Stimulated activated CD4-positive, alpha-beta T cell treated with anti-CD3 and anti-CD28 coated beads, TNF-alpha, amount 100 ng/mL, for 48 hours (primary cell): ENCODE results near the gene ANKLE2.

Source experiments
- DNase-seq, 3 donors: peaks; one replicate each; pipeline ENCODE4 v3.0.0-alpha.2; 2020; ENCODE audit warnings: low read depth in 3 of 3

The ANKLE2 gene

DNA sequence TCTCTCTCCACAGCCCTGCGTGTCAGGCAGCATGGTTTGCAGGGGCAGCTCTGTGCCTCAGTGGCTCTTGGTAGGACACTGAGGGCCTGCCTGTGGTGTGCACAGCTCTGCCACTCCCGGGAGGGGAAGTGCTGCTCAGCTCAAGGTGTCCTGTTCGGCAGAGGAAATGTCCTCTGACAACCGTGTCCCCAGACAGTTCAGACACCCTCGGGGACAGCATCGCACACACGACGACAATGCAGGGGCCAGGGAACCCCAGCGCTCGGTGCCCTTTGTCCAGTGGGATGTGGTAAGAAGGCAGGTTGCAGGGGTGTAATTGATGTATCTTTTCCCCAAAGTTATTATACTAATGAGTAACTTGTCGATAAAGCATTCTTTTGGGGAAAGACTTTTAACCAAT lies 14.2 kb downstream of the ANKLE2 start:
- no peak for DNase-seq

DNA sequence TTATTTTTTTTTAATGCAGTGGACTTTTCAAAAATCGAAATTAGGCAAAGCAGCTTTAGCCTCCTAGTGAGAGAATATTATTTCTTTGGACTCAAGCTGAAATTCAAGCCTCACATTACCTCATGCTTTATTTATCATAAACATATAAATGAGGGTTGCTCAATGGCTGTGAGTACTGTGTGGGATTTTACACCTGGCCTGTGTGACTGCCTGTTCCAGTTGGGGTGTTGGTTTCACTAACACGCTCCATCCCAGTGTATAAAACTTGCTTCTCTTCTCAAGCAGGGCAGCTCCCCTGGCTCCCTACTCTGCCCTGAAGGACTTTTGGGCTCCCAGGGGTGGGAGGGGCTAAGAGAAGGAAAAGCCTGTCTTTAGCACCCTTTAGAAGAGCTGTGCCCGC lies 15.0 kb downstream of the ANKLE2 start:
- no peak for DNase-seq

DNA sequence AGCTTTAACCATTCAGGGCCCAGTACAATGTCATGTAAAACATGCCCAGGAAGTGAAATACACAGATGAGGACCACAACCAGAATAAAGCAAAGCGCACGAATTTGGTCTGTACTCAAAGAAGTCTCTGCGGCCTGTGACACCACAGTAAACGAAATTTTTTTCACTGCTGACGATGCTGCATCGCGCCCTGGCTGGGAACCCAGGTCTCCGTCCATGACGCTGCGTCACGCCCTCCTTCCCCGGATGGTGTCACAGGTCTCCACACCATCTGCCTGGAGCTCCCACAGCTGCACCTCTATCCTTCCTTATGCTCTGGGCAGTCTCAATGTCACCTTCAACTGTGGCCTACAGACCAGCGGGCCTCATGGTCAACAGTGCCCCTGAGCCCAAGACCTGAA lies 17.8 kb downstream of the ANKLE2 start:
- DNase-seq, result no peak

DNA sequence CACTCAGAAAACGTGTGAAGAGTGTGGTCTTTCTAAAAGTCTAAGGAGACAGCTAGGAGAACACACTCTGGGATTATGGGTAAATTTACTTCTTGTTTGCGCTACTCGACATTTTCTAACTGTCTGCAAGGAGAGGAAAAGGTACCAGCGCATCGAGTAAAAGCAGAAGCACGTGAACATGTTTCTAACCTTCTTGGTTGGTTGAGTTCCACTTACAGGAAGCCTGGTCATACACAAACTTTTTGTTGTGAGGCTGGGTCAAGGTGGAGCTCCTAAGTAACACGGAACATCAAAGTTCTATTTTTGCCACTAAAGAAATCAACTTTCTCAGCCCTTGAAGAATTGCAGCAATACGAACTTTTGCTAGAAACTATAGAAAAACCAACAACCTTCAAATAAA lies 20.0 kb downstream of the ANKLE2 start:
- DNase-seq, result no peak

DNA sequence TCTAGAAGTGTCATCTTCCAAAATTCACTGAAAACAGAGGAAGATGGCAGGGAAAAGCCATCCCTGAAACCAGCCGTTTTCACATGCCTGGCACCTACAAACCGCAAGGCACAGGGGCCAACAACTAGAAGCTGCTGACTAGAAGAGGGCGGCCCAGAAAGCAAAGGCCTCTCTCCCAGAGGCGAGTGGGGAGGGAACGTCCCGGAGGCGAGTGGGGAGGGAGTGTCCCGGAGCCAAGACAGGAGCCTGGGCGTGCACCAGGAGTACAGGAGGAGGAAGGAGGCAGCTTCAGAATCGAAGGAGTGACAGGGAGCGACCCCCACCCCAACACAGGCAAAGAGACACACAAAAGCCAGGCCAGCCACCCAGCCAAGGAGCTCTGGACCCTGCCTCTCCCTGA lies 21.0 kb downstream of the ANKLE2 start:
- DNase-seq, result no peak

DNA sequence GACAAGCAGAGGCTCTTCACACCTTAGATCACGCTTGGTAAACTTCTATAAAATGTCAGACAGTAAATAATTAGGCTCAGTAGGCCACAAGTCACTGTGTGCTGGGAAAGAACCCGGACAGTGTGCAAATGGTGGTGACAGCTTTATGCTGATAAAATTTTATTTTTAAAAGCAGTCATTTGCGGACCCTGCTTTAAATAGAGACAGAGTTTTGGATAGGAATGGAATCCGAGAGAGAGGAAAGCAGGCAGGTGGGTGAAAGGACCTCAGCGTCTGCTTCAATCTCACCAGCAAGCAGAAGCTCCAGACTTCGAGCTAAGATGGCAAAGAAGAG lies 21.4 kb downstream of the ANKLE2 start:
- no peak for DNase-seq

DNA sequence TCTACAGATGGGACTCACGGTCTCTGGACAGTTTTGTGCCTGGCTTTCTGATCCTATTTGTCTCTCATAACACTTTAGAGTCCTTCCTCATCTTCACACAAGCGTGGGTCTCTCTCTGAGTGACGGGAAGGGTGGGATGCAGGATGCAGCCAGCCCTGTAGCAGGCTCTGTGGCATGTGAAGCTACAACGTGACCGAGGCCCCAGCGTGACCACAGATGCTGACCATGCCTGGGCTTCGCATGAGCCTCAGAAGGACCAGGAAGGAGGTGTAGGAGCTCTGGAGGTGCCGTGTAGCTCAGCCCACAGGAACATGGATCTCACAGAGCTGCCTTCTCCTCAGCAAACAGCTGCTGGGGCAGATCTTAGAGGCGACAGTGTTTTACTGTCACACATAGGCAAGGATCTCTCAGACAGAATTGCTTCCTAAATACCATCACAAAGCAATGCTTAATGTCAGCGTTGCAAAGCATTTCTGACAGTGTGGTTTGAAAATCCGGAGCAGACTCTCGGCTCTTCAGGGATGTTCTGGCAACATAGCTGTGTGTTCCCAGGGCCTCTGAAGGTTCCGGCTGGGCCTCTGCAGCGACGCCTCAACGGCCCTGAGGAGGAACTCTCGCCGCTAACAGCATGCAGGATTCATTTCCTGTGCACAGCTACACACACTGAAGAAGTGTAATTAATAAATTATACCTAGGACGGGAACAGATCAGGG lies 21.9 kb downstream of the ANKLE2 start:
- DNase-seq, result no peak

DNA sequence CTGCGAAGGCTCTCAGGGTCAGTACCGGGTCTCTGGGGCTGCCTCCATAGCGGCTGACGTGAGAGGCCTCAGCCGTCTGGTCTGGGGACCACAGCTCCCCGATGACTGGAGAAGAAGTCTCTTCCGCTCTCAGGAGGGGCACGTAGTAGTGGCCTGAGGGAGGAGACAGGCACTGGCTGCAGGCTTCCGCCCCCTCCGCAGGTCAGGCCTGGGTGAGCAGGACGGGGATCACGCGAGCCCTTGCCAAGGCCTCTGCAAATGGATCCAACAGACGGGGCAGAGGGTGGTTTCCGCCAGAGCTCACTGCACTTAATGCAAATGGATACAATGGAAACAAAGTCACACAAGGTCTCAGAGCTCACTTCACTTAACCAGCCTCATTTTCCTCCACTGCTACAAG lies 24.7 kb downstream of the ANKLE2 start:
- DNase-seq, result no peak

DNA sequence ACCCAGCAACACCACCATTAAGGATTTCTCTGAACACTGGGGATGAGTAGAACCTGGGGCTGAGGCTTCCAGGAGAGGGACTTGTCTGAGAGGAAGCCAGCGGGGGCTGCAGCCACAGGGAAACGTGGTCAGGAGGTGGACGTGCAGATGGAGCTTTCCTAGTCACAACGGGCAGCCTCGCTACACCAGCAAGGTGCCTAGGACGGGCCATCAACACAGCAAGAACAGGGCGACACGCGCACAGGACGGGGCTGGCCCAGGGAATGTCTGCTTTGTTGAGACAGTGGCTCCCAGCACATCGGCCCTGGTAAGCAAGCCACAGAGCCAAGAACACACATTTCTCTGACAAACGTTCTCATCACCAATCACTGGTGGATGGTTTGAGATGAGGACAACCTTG lies 25.3 kb downstream of the ANKLE2 start:
- DNase-seq, result no peak

DNA sequence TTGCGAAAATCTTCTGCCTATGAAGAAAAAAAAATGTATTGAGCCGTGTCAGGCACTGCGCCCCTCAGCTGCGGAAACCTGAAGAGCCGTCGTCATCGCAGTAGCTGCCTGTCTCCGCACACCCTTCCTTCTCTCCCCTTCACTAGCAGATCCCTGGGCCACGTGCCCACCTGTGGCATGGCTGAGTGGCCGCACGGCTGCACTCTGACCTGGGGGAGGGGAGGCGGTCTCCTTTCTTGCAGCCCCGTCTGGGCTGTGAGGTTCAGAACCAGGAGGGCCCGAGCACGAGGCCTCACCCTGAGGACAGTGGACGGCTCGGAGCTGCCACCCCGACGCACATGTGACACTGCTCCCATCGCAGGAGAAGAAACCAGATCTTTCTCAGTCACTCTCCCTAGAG lies 26.1 kb downstream of the ANKLE2 start:
- DNase-seq, result no peak

DNA sequence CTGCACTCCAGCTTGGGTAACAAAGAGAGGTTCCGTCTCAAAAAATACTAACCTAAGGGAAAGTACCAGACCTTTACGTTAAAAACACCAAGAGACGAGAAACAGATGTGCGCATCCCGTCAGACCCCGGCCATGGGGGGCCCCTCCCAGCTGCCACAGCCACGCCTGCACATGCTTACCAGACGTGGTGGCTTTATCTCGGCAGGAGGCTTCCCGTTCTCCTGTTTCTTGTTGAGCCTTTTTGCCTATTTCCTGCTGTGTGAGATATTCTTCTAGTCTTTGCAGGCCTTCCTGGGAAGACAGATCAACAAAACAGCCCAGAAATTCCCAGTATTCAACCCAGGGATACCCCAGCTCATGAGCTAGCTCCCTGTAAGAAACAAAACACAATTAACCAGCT lies 27.4 kb downstream of the ANKLE2 start:
- DNase-seq, result no peak

DNA sequence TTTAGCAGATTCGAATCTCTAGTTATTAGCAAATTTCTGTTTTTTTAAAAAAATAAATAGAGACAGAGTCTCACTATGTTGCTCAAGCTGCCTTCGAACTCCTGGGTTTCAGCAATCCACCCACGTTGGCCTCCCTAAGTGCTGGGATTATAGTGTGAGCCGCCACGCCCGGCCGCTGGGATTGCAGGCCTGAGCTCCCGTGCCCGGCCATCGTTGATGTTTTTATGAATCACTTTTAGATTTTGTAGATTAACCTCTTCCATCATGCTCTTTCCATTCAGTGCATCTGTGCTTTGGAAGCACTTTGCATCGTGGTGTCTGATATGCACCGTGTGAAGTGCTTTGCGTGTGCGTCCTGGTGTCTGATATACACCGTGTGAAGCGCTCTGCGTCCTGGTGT lies 30.1 kb downstream of the ANKLE2 start:
- DNase-seq, result no peak

DNA sequence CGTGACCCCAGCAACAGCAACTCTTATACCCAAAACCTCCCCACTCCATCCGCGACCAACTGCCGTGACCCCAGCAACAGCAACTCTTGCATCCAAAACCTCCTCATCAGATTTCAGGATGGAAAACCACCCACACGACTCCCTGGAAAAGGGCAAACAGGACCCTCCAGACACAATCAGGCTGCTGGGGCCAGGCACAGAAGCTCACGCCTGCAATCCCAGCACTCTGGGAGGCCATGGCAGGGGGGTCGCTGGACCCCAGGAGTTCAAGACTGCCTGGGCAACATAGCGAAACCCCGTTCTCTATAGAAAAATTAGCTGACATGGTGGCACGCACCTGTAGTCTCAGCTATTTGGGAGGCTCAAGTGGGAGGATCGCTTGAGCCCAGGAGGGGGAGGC lies 31.3 kb downstream of the ANKLE2 start:
- DNase-seq, result no peak

DNA sequence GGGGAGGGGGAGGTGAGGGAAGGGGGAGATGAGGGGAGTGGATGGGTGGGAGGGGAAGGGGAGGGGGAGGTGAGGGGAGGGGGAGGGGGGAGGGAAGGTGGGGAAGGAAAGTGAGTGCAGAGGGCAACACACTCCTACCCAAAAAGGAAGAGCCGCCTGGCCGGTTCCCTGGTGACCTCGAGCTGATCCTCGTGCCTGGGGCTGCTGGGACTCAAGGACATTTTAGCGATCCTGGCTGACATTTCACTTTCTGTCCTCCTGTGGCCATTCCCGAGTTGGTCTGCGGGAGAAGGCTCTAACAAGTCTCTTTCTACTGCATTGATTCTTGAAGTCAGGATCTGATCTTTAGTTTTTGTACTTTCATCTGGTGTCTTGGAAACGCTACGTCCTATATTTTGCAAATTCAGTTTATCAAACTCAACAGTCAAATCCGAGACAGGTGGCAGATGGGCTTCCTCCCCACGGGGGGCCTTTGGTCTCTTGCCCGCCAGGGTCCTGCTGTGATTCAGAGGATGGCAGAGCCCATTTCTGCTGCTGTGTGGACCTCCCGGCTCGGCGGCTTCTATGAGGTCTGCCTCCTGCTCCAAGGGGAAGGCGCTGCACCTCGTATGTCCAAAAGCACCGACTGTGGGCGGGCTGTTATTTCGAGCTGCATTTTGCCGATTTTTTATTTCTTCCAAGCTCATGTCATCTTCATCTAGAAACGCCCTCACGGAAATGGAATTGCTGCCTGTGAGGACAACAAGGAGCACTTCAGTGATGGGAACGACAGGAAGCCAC lies 31.9 kb downstream of the ANKLE2 start:
- DNase-seq, result no peak

DNA sequence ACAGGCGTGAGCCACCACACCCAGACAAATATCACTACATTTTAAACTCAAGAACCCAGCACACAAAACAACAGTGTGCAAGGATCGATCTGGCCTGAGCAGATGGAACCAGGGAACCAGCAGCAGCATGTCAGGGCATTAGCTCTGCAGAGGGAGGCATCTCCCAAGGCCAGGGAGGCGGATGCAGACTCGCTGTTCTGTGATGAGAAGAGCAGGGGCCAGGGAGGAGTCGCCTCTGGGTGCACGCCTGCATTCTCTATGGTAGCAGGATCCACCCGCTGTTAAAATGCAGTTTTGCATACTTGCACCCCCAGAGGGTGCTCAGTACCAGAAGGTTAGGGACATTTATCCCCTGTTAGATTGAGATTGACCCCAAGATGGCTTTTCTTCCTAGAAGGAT lies 33.1 kb downstream of the ANKLE2 start:
- DNase-seq, result no peak

DNA sequence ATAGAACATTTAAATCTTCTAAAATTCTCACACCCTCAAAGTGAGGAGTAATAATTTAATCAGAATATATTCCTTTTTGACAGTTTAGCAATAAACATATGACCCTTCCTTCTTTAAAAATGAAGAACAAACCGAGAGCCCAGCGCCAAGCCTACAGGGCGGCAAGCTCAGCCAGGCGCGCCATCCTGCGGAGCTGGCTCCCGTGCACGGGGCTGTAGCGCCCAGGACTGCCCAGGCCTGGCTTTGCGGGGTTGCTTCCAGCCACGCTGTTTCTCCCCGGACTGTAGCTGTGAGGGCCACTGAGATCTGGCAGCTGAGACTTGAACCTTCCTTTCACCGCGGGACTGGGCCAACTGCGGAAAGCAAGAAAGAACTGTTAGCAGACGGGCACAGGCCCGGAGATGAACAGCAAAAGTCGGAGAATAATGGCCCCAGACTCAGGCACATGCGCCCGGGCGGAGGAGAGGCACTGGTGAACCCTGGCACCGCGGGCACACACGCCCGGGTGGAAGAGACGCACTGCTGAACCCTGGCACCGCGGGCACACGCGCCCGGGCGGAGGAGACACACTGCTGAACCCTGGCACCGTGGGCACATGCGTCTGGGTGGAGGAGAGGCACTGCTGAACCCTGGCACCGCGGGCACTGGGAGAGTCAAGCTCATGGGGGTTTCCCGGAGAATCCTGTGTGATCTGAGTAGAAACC lies 34.4 kb downstream of the ANKLE2 start:
- DNase-seq, result no peak

DNA sequence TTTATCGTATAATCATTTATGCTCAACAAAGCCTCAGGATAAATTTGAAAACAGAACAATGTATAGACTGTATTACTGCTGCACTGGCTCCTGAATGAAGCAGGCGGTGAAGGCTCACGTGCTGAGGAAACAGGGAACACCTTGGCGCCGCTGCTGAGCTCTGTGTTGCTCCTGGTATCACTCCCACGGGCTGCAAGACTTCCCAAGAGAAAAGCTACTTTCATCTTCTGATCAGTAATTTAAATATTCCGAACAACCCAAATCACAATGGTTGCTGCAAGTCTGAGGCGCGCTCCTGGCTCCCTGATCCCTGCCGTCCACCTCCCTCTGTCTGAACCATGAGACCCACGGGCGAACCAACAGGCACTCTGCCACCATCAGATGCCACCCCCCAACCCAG lies 35.2 kb downstream of the ANKLE2 start:
- no peak for DNase-seq

DNA sequence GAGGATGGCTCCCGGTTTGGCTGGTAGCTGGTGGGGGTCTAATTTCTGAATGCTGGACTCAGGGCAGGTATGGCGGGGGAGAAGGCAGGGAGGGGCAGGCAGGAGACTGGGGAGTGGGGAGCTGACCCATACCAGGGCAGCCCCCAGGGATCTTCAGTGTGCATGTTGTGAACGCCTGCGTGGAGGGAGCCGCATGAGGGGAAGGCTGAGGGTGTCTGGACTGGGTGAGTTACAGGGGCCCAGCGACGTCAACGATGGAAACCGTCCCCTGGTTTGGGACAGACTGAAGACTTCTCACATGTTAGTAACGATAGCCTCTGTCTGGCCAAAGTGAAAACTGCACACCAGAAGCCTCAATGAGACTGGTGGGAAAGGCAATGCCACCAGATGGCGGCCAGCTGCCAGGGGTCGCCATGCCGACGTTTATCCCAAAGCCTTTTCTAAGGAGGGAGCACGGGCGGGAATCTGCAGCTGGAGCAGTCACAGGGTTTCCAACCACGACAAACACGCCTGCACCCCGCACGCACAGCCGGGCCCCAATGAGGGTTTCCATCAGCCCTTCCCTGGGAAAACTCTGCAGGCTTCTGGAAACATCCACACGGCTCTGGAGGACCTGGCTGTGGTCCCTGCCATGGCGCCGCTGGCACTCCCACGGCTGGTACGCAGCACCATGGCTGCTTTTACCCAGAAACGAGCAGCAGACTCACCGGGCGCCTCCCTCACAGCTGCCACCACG lies 37.0 kb downstream of the ANKLE2 start:
- no peak for DNase-seq

DNA sequence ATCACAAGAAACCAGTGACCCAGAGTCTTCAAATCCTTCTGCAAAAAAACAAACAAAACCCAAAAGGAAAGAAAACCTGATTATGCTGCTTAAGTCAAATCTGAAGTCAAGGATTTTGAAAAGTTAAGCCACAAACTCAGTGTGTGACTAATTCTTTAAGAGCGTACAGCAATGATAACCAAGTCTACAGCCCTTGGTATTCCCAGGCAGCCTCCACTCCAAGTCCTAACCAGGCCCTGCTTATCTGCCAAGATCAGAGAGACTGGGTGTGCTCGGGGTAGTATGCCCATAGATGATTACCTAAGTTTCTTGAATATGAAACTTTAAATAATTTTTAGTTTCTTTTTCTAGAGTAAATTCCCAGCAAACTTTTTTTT lies 37.9 kb downstream of the ANKLE2 start:
- DNase-seq, result no peak

DNA sequence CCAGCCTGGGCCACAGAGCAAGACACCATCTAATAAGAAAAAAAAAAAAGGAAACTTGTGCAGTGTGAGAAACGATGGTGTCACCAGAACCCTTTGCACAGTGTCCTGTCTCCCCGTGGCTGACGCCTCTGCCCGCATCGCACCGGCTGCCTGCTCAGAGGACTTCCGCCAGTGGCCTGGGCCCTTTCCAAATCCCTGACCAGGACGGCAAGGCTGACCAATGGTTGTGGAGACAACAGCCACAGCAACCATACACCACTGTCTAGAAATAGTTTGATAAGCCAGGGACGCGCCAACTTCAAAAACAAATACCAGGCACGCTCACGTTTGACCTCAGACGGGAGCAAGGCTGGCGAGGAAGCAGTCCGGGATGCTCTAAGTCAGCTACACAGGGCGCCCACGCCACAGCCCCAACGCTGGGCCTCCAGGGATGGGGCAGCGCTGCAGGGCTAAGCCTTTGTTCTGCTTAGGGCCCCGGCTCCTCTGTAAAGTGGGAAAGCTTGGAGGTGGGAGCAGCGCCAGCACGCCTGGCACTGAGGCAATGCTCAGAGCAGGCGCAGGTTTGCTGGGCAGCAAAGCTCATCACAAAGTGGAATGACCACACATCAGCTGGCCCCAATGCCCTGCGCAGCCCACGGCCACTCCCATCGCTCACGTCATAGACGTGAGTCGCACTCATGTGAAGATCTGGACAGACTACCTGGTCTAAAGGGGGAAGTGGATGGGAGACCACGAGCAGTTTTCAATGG lies 38.4 kb downstream of the ANKLE2 start:
- no peak for DNase-seq

DNA sequence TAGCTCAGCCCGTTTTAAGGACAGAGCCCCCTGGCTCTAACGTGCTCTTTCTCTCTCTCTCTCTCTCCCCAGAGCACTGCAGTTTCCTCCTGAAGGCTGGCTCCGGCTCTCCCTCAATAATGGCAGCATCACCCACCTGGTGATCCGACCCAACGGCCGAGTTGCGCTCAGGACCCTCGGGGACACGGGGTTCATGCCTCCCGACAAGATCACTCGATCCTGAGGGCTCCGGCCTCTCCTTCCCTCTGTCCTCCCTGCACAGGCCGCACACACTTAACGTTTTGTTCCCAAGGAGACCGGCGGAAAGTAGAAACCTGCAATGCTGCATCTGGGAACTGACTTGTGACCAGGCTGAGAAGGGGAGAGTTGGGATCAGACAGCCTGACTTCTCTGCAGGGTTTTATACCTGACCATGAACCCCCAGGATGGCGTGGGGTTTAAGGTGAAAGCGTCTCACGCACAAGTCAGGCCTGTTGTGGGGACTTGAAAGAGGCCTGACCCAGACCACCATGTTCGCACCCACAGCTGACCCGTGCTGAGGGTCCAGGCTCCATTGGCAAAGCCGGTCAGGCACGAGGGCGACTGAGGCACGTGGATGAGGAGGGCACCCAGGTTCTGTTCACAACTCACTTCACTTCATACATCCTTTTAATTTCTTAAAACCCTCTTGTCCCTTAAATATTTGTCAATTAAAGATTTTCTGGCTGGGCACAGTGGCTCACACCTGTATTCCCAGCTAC lies 40.9 kb downstream of the ANKLE2 start:
- DNase-seq, result no peak
